Measurements from ENCODE around the gene PROKR2.

PROKR2 gene

DNA sequence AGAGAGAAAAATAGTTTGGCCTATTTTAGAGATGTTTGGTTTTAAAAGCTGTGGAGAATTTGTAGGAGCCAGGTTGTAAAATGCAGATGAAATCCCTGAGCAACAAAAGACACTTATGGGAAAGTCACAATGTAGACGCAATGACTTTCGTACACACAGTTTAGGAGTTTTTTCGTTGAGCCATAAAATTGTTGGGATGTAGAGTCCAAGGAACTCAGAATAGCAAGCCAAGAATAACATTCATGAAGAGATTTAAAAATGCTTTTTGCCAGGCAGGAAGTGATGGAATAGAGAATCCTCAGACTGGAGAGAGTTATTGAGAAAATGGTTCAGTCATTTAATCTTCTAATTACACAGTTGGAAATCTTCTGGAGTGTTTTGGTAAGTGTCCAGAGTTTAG, 11.5 kb upstream of the PROKR2 start:
- Histone ChIP-seq H3K27ac (replicated peaks) (no peak overlapping the region), H3K27me3 (ENCODE audit: insufficient read depth, poor library complexity, severe bottlenecking) (peaks cover 3% of the 10 kb centered on the region), H3K4me3 (replicated peaks; ENCODE audit: insufficient read depth, low read length) (no peak overlapping the region)
- TF ChIP-seq SPI1 (IDR thresholded peaks at IDR 0.05; ENCODE audit: borderline replicate concordance, low read depth): no peak
- no peak for TF ChIP-seq POLR2AphosphoS5 (IDR thresholded peaks at IDR 0.05; ENCODE audit: low read depth)
- no peak for TF ChIP-seq GABPA (IDR thresholded peaks at IDR 0.05; ENCODE audit: low read depth)
- TF ChIP-seq, protein P1, sequence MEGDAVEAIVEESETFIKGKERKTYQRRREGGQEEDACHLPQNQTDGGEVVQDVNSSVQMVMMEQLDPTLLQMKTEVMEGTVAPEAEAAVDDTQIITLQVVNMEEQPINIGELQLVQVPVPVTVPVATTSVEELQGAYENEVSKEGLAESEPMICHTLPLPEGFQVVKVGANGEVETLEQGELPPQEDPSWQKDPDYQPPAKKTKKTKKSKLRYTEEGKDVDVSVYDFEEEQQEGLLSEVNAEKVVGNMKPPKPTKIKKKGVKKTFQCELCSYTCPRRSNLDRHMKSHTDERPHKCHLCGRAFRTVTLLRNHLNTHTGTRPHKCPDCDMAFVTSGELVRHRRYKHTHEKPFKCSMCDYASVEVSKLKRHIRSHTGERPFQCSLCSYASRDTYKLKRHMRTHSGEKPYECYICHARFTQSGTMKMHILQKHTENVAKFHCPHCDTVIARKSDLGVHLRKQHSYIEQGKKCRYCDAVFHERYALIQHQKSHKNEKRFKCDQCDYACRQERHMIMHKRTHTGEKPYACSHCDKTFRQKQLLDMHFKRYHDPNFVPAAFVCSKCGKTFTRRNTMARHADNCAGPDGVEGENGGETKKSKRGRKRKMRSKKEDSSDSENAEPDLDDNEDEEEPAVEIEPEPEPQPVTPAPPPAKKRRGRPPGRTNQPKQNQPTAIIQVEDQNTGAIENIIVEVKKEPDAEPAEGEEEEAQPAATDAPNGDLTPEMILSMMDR (IDR thresholded peaks at IDR 0.05; ENCODE audit: insufficient read depth, low read length): no peak
- TF ChIP-seq, protein P2, sequence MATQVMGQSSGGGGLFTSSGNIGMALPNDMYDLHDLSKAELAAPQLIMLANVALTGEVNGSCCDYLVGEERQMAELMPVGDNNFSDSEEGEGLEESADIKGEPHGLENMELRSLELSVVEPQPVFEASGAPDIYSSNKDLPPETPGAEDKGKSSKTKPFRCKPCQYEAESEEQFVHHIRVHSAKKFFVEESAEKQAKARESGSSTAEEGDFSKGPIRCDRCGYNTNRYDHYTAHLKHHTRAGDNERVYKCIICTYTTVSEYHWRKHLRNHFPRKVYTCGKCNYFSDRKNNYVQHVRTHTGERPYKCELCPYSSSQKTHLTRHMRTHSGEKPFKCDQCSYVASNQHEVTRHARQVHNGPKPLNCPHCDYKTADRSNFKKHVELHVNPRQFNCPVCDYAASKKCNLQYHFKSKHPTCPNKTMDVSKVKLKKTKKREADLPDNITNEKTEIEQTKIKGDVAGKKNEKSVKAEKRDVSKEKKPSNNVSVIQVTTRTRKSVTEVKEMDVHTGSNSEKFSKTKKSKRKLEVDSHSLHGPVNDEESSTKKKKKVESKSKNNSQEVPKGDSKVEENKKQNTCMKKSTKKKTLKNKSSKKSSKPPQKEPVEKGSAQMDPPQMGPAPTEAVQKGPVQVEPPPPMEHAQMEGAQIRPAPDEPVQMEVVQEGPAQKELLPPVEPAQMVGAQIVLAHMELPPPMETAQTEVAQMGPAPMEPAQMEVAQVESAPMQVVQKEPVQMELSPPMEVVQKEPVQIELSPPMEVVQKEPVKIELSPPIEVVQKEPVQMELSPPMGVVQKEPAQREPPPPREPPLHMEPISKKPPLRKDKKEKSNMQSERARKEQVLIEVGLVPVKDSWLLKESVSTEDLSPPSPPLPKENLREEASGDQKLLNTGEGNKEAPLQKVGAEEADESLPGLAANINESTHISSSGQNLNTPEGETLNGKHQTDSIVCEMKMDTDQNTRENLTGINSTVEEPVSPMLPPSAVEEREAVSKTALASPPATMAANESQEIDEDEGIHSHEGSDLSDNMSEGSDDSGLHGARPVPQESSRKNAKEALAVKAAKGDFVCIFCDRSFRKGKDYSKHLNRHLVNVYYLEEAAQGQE (IDR thresholded peaks at IDR 0.05; ENCODE audit: insufficient replicate concordance, low read depth): no peak
- no peak for DNase-seq (ENCODE audit: low read depth in 1 of 2, low spot score in 1 of 2)

GRCh38 chr20:5327356-5327755, 10.6 kb upstream of the PROKR2 start:
- Histone ChIP-seq H3K27ac (replicated peaks) (no peak overlapping the region), H3K27me3 (ENCODE audit: insufficient read depth, poor library complexity, severe bottlenecking) (peaks cover 3% of the 10 kb centered on the region), H3K4me3 (replicated peaks; ENCODE audit: insufficient read depth, low read length) (no peak overlapping the region)
- TF ChIP-seq, protein P2 (IDR thresholded peaks at IDR 0.05; ENCODE audit: insufficient replicate concordance, low read depth): no peak
- TF ChIP-seq GABPA (IDR thresholded peaks at IDR 0.05; ENCODE audit: low read depth) (no peak), POLR2AphosphoS5 (IDR thresholded peaks at IDR 0.05; ENCODE audit: low read depth) (no peak), SPI1 (IDR thresholded peaks at IDR 0.05; ENCODE audit: borderline replicate concordance, low read depth) (no peak)
- TF ChIP-seq, protein P1 (IDR thresholded peaks at IDR 0.05; ENCODE audit: insufficient read depth, low read length): no peak
- DNase-seq (ENCODE audit: low read depth in 1 of 2, low spot score in 1 of 2): no peak

DNA sequence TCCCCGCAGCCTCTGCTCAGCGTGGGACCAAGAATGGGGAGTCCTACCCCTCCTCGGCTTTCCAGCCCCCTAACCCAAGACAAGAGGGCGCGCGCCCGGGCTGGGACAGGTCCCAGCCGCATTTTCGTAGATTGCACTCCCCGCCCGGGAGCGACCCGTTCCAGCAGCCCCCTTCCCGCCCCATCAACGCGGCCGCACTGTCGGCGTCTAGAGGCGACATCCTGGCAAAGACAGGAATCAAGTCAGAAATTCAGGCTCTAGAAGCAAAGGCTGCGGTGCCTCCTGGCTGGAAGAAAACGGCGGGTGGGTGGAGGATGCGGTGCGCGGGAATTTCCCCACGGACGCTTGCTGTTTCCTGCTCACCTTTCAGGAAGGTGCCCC, 957 bp downstream of the PROKR2 start:
- Histone ChIP-seq H3K27ac (replicated peaks) (no peak overlapping the region), H3K27me3 (ENCODE audit: insufficient read depth, poor library complexity, severe bottlenecking) (peaks cover 33% of the 10 kb centered on the region), H3K4me3 (replicated peaks; ENCODE audit: insufficient read depth, low read length) (no peak overlapping the region)
- TF ChIP-seq, protein P2 (IDR thresholded peaks at IDR 0.05; ENCODE audit: insufficient replicate concordance, low read depth): no peak
- TF ChIP-seq, protein P1 (IDR thresholded peaks at IDR 0.05; ENCODE audit: insufficient read depth, low read length): no peak
- TF ChIP-seq POLR2AphosphoS5 (IDR thresholded peaks at IDR 0.05; ENCODE audit: low read depth) (no peak), GABPA (IDR thresholded peaks at IDR 0.05; ENCODE audit: low read depth) (no peak), SPI1 (IDR thresholded peaks at IDR 0.05; ENCODE audit: borderline replicate concordance, low read depth) (no peak)
- no peak for DNase-seq (ENCODE audit: low read depth in 1 of 2, low spot score in 1 of 2)
